Epithelial cell of proximal tubule (primary cell): ENCODE measurements around the gene MYO7B. TPM values are rescaled to one million over a fixed set of nuclear protein-coding genes. Genes with fewer than 3 reads are reported as not detected.

ENCODE experiments used
- DNase-seq: peaks from one replicate; pipeline ENCODE4 v3.0.0-alpha.2; 2011; ENCODE audit warnings: low read depth
- H3K4me3 ChIP-seq: 2 replicates; pipeline ENCODE4 v1.5.1; 2011; ENCODE audit warnings: low read depth, mild to moderate bottlenecking, low read length
- CTCF ChIP-seq: conservative IDR thresholded peaks from 2 replicates; pipeline ENCODE4 v1.5.1; 2012; ENCODE audit warnings: low read depth, mild to moderate bottlenecking, low read length
- total RNA-seq: library from RNA; depleted of rRNA; stranded (reverse); fragments of >200 nt; gene quantifications from 2 replicates; pipeline ENCODE4 v1.2.3, GENCODE V29; 2015

The MYO7B gene
- total RNA-seq, 1 donor from 2014 or later = not detected

- no peak for DNase-seq
- TF ChIP-seq CTCF = no peak
- no peak overlapping the region for H3K4me3 ChIP-seq
Observed at GRCh38 chr2:127630864-127631540, 95.5 kb downstream of the MYO7B start.

GRCh38 chr2:127631541-127631996 is 96.1 kb downstream of the MYO7B start:
- no peak for DNase-seq
- H3K4me3 ChIP-seq = no peak overlapping the region
- no peak for TF ChIP-seq CTCF

- H3K4me3 ChIP-seq = no peak overlapping the region
- DNase-seq = no peak
- no peak for TF ChIP-seq CTCF
Observed at GRCh38 chr2:127631997-127632581, 96.6 kb downstream of the MYO7B start.

- H3K4me3 ChIP-seq = no peak overlapping the region
- TF ChIP-seq CTCF = no peak
- no peak for DNase-seq
Observed at GRCh38 chr2:127632592-127633489, 97.4 kb downstream of the MYO7B start.

- H3K4me3 ChIP-seq = no peak overlapping the region
- DNase-seq = no peak
- TF ChIP-seq CTCF = no peak
Observed at GRCh38 chr2:127633556-127634065, 98.1 kb downstream of the MYO7B start.

- no peak for DNase-seq
- TF ChIP-seq CTCF = no peak
- H3K4me3 ChIP-seq = no peak overlapping the region
Observed at GRCh38 chr2:127634066-127634617, 98.7 kb downstream of the MYO7B start.
